AG04449 (cell line): ENCODE data around the gene NPC1.

Source experiments
- CTCF ChIA-PET: fragments of 350-600 bp; formaldehyde crosslinking; extraction: SDS; loops from one replicate; lab custom pipeline; 2021; ENCODE audit warnings: antibody characterized with exemption; lab: Yijun Ruan, JAX
- POLR2A ChIA-PET: fragments of 400-600, 350-600 bp; formaldehyde crosslinking; extraction: SDS; loops from one replicate; lab custom pipeline; 2020; ENCODE audit warnings: antibody characterized with exemption, inconsistent platforms; lab: Yijun Ruan, JAX
- DNase-seq: peaks from one replicate; pipeline ENCODE4 v3.0.0-alpha.2; 2010; ENCODE audit warnings: low read depth, low spot score
- H3K4me3 ChIP-seq: 2 replicates; pipeline ENCODE4 v1.5.1; 2011; ENCODE audit warnings: low read depth, mild to moderate bottlenecking, control low read depth, low read length
- TF ChIP-seq, protein P1 (sequence below): IDR thresholded peaks from one replicate; pipeline ENCODE4 v1.5.1; 2011; ENCODE audit warnings: mild to moderate bottlenecking, moderate library complexity, low read length, control low read depth, inconsistent platforms; ENCODE audit not compliant: insufficient read depth; ENCODE audit errors: missing control alignments

Gene NPC1

GRCh38 chr18:23573020-23573419 lies 13.3 kb downstream of the NPC1 start:
- ChIA-PET POLR2A (no interaction called here), CTCF (no interaction called here)
- DNase-seq: no peak
- no peak overlapping the region for H3K4me3 ChIP-seq
- TF ChIP-seq, protein P1, sequence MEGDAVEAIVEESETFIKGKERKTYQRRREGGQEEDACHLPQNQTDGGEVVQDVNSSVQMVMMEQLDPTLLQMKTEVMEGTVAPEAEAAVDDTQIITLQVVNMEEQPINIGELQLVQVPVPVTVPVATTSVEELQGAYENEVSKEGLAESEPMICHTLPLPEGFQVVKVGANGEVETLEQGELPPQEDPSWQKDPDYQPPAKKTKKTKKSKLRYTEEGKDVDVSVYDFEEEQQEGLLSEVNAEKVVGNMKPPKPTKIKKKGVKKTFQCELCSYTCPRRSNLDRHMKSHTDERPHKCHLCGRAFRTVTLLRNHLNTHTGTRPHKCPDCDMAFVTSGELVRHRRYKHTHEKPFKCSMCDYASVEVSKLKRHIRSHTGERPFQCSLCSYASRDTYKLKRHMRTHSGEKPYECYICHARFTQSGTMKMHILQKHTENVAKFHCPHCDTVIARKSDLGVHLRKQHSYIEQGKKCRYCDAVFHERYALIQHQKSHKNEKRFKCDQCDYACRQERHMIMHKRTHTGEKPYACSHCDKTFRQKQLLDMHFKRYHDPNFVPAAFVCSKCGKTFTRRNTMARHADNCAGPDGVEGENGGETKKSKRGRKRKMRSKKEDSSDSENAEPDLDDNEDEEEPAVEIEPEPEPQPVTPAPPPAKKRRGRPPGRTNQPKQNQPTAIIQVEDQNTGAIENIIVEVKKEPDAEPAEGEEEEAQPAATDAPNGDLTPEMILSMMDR: no peak

DNA sequence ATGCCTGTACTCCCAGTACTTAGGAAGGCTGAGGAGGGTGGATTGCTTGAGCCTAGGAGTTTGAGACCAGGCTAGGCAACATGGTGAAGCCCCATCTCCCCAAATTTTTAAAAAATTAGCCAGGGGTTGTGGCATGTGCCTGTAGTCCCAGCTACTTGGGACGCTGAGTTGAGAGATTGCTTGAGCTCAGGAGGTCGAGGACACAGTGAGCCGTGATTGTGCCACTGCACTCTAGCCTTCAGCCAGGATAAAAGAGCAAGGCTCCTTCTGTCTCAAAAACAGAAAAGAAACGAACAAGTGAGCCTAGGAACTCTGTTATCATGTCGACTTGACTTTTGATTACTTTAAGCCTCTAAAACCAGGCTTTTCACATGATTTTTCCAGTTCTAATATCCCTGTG lies 13.7 kb downstream of the NPC1 start:
- CTCF ChIA-PET: interaction anchor here (1.0 to 1.6 kb wide), 4 partner anchors 13 to 130 kb away, joined by 3 to 7 read pairs (median 3); no protein-coding TSS in a partner anchor
- POLR2A ChIA-PET: no interaction called here
- no peak for DNase-seq

DNA sequence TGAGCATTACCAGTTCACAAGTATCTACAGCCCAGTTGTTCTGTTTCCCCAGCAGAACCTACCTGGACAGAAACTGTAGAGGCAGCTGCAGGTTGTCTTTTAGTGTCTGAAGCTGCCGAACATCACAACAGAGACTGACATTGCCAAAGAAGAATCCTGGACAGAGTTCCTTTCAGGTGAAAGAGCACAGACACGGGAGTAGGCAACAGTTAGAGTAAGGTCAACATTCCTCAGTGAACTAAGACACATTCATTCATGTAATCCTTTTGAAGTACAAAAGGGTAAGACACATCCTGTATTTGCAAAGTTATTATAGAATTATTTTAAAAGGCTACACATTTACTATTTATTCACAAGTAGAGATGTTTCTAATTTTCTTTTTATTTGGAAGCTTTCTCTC lies 14.3 kb downstream of the NPC1 start:
- no peak overlapping the region for H3K4me3 ChIP-seq
- ChIA-PET CTCF (interaction anchor here (1.0 to 1.6 kb wide), 4 partner anchors 12 to 131 kb away, joined by 3 to 7 read pairs (median 3); no protein-coding TSS in a partner anchor), POLR2A (no interaction called here)
- DNase-seq: no peak
- TF ChIP-seq, protein P1: no peak

More for the DNA sequence above, 13.7 kb downstream of the NPC1 start:
- TF ChIP-seq, protein P1: no peak
- H3K4me3 ChIP-seq: no peak overlapping the region

- CTCF ChIA-PET: interaction anchor here (0.9 to 1.6 kb wide), 2 partner anchors 17 to 54 kb away, joined by 3 to 7 read pairs; no protein-coding TSS in a partner anchor
- POLR2A ChIA-PET: no interaction called here
- DNase-seq: no peak
Measured at GRCh38 chr18:23570912-23571504, 15.3 kb downstream of the NPC1 start.

GRCh38 chr18:23569299-23570063 lies 16.8 kb downstream of the NPC1 start:
- H3K4me3 ChIP-seq: no peak overlapping the region
- DNase-seq: no peak
- CTCF ChIA-PET: interaction anchor here (1.0 to 1.5 kb wide), 2 partner anchors 29 to 47 kb away, joined by 3 read pairs; no protein-coding TSS in a partner anchor
- TF ChIP-seq, protein P1: no peak
- POLR2A ChIA-PET: no interaction called here

More at GRCh38 chr18:23570912-23571504, 15.3 kb downstream of the NPC1 start:
- no peak overlapping the region for H3K4me3 ChIP-seq
- TF ChIP-seq, protein P1: no peak
